Calu3 (cell line): ENCODE data around the gene GPR143. TPM values are rescaled to one million over a fixed set of nuclear protein-coding genes. Genes with fewer than 3 reads are reported as not detected.

Source experiments
- BruUV-seq: library from RNA; stranded (reverse); fragments of 400-500 nt; replicated peaks from 2 replicates; lab custom pipeline; 2021; lab: Mats Ljungman, UMichigan
- CTCF ChIA-PET: fragments of 300-600 bp; sonication (Branson Sonifier 250); formaldehyde crosslinking; loops from one replicate; lab custom pipeline; 2022; ENCODE audit warnings: antibody characterized with exemption; lab: Charles Lee
- DNase-seq: peaks from one replicate; pipeline ENCODE4 v3.0.0; 2022
- H3K27ac Mint-ChIP-seq: one replicate; pipeline ENCODE4 v1.8.0; 2022; ENCODE audit warnings: mixed read lengths; ENCODE audit not compliant: unreplicated experiment
- H3K27me3 Mint-ChIP-seq: one replicate; pipeline ENCODE4 v1.8.0; 2022; ENCODE audit warnings: mixed read lengths; ENCODE audit not compliant: unreplicated experiment
- H3K36me3 Mint-ChIP-seq: one replicate; pipeline ENCODE4 v1.8.0; 2022; ENCODE audit warnings: mild to moderate bottlenecking, moderate library complexity, mixed read lengths; ENCODE audit not compliant: insufficient read depth, unreplicated experiment
- H3K4me1 Mint-ChIP-seq: one replicate; pipeline ENCODE4 v1.8.0; 2022; ENCODE audit warnings: mild to moderate bottlenecking, low read depth, mixed read lengths; ENCODE audit not compliant: unreplicated experiment
- H3K4me3 Mint-ChIP-seq: one replicate; pipeline ENCODE4 v1.8.0; 2022; ENCODE audit warnings: mild to moderate bottlenecking, low read depth, moderate library complexity, mixed read lengths; ENCODE audit not compliant: unreplicated experiment
- H3K9me3 Mint-ChIP-seq: one replicate; pipeline ENCODE4 v1.8.0; 2022; ENCODE audit warnings: low read depth, mixed read lengths; ENCODE audit not compliant: unreplicated experiment
- CTCF ChIP-seq: fragments of 200-600 bp; IDR thresholded peaks from one replicate; pipeline ENCODE4 v1.8.0; 2022; ENCODE audit warnings: antibody characterized with exemption; ENCODE audit not compliant: unreplicated experiment
- intact Hi-C: fragments of 100-400 bp; cut with micrococcal nuclease; formaldehyde crosslinking; loops from one replicate; pipeline ENCODE4 v1.10.0; 2022; ENCODE audit not compliant: unreplicated experiment
- total RNA-seq: library from RNA; stranded (reverse); gene quantifications from 2 replicates; pipeline ENCODE4 v1.2.3, GENCODE V29; 2022

The GPR143 gene
- total RNA-seq, 1 experiment from 2014 or later: 8.3 TPM

GRCh38 chrX:9676738-9677097, 88.9 kb downstream of the GPR143 start:
- no TSS peak for BruUV-seq
- Mint-ChIP-seq H3K9me3 (no peaks in the 10 kb centered on the region), H3K27ac (no peak overlapping the region), H3K4me3 (no peak overlapping the region), H3K27me3 (no peaks in the 10 kb centered on the region), H3K4me1 (peaks cover 7% of the 10 kb centered on the region), H3K36me3 (no peaks in the 10 kb centered on the region)
- CTCF ChIA-PET: no interaction called here
- no peak for TF ChIP-seq CTCF
- DNase-seq: no peak
- intact Hi-C loops: no loop called here

- no peaks in the 10 kb centered on the region for H3K27me3 Mint-ChIP-seq
- no peaks in the 10 kb centered on the region for H3K9me3 Mint-ChIP-seq
- DNase-seq: no peak
- H3K4me1 Mint-ChIP-seq: peaks cover 7% of the 10 kb centered on the region
- no peaks in the 10 kb centered on the region for H3K36me3 Mint-ChIP-seq
- no peak overlapping the region for H3K4me3 Mint-ChIP-seq
- CTCF ChIA-PET: no interaction called here
- BruUV-seq: no TSS peak
- no peak overlapping the region for H3K27ac Mint-ChIP-seq
- intact Hi-C loops: no loop called here
- no peak for TF ChIP-seq CTCF
Measured at GRCh38 chrX:9676306-9676705, 89.3 kb downstream of the GPR143 start.

Other genes starting within 250 kb of the GPR143 start
- gene SHROOM2, start 20.6 kb upstream of the GPR143 start, total RNA-seq: 14.1 and 15.3 TPM in 2 replicates
- gene CLDN34, start 201.5 kb upstream of the GPR143 start, total RNA-seq: 0.38 and 0.39 TPM in 2 replicates